Astrocyte (in vitro differentiated cells and primary cell): ENCODE data around the gene RHOC.

Source experiments
- CTCF ChIP-seq: IDR thresholded peaks from 2 replicates; pipeline ENCODE4 v1.5.1; 2011; ENCODE audit warnings: low read depth, mild to moderate bottlenecking, inconsistent platforms, low read length, moderate library complexity; ENCODE audit not compliant: insufficient read depth
- EZH2 ChIP-seq: IDR thresholded peaks from 2 replicates; pipeline ENCODE4 v1.6.1; 2012; ENCODE audit warnings: mild to moderate bottlenecking, low read length, inconsistent platforms; ENCODE audit not compliant: insufficient read depth

- TF ChIP-seq EZH2 (no peak), CTCF (no peak)
Observed at GRCh38 chr1:112715264-112716053, 8.5 kb upstream of the RHOC start, which contains the start of gene PPM1J.
